ENCODE data around the gene EDIL3. TPM values are rescaled to one million over a fixed set of nuclear protein-coding genes. Genes with fewer than 3 reads are reported as not detected.

EDIL3 gene
- total RNA-seq, 3 donors from 2014 or later, result 4.3 to 7.2 (median 4.6) TPM

GRCh38 chr5:84274585-84275468 is 109.9 kb downstream of the EDIL3 start:
- H3K9me3 ChIP-seq, result no peaks in the 10 kb centered on the region
- H3K4me1 ChIP-seq, result no peaks in the 10 kb centered on the region
- no peaks in the 10 kb centered on the region for H3K36me3 ChIP-seq
- intact Hi-C loops (cut with DNase I; ENCODE audit: low total_unique reads), result loop anchor here (5.0 kb wide), 1 partner anchor 1102 kb away; no protein-coding TSS in a partner anchor
- no peak overlapping the region for H3K27ac ChIP-seq
- DNase-seq (ENCODE audit: low spot score in 2 of 2), result no peak
- TF ChIP-seq POLR2A (IDR thresholded peaks at IDR 0.05), result no peak
- TF ChIP-seq, protein P1, sequence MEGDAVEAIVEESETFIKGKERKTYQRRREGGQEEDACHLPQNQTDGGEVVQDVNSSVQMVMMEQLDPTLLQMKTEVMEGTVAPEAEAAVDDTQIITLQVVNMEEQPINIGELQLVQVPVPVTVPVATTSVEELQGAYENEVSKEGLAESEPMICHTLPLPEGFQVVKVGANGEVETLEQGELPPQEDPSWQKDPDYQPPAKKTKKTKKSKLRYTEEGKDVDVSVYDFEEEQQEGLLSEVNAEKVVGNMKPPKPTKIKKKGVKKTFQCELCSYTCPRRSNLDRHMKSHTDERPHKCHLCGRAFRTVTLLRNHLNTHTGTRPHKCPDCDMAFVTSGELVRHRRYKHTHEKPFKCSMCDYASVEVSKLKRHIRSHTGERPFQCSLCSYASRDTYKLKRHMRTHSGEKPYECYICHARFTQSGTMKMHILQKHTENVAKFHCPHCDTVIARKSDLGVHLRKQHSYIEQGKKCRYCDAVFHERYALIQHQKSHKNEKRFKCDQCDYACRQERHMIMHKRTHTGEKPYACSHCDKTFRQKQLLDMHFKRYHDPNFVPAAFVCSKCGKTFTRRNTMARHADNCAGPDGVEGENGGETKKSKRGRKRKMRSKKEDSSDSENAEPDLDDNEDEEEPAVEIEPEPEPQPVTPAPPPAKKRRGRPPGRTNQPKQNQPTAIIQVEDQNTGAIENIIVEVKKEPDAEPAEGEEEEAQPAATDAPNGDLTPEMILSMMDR (IDR thresholded peaks at IDR 0.05), result peak in 1 of 3 donors; percentile 37
- no peak for TF ChIP-seq POLR2AphosphoS5 (IDR thresholded peaks at IDR 0.05)
- H3K27me3 ChIP-seq, result no peaks in the 10 kb centered on the region
- no peak overlapping the region for H3K4me3 ChIP-seq

DNA sequence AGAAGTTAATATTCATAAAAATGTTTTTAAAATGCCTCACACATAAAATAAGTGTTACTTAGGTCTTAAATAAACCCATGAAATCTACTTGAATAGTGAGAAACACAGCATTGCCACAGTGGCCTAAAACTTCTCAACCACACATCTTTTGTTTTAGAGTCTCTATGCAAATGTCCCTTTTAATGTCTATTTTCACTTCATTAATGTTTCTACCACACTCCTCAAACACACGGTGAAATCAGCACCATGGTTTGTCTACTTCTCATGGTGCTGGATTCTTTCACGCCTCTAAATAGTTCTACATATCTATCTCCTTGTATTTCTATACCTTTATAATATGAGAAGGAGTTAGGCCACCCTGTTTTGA is 111.2 kb downstream of the EDIL3 start:
- Histone ChIP-seq H3K9me3 (no peaks in the 10 kb centered on the region), H3K4me3 (no peak overlapping the region), H3K36me3 (no peaks in the 10 kb centered on the region), H3K4me1 (no peaks in the 10 kb centered on the region), H3K27ac (no peak overlapping the region), H3K27me3 (no peaks in the 10 kb centered on the region)
- intact Hi-C loops (cut with DNase I; ENCODE audit: low total_unique reads), result no loop called here
- TF ChIP-seq POLR2A (IDR thresholded peaks at IDR 0.05) (no peak), POLR2AphosphoS5 (IDR thresholded peaks at IDR 0.05) (no peak)
- TF ChIP-seq, protein P1 (IDR thresholded peaks at IDR 0.05), result no peak
- no peak for DNase-seq (ENCODE audit: low spot score in 2 of 2)

DNA sequence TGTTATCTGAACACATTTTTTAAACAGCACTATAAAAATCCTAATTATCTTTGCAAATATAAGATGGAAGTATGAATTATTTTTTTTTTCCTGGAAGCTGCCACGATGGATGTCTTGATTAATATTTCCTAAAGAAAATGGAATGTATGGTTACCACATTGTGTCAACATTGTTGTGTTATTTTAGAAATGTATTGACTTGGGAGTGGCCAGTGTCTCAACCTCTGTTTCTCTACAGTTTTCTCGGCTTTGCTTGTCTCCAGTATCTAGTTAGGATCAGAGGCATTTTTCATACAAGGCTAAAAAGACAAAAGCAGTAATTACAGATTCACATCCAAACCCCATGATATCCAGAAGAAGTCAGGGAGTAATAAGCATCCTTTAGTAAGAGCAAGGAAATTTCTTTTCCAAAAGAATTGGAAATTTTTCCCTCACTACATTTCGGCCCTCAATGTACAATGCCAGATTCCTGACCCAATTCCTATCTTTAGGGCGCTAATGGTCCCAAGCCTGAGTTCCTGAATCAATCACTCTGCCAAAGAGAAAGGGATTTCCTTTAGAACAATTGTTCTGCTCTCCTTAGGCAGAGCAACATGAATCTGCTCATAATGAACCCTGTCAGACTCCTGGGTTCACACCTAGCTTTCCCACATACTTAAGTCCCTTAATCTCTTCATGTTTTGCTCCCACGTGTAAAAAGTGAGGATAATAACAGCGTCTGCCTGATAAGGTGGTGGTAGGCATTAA is 111.7 kb downstream of the EDIL3 start:
- Histone ChIP-seq H3K4me3 (no peak overlapping the region), H3K36me3 (no peaks in the 10 kb centered on the region), H3K27me3 (no peaks in the 10 kb centered on the region), H3K9me3 (no peaks in the 10 kb centered on the region), H3K4me1 (no peaks in the 10 kb centered on the region), H3K27ac (no peak overlapping the region)
- DNase-seq (ENCODE audit: low spot score in 2 of 2), result no peak
- no peak for TF ChIP-seq POLR2A (IDR thresholded peaks at IDR 0.05)
- TF ChIP-seq, protein P1 (IDR thresholded peaks at IDR 0.05), result no peak
- no peak for TF ChIP-seq POLR2AphosphoS5 (IDR thresholded peaks at IDR 0.05)
- intact Hi-C loops (cut with DNase I; ENCODE audit: low total_unique reads), result no loop called here

DNA sequence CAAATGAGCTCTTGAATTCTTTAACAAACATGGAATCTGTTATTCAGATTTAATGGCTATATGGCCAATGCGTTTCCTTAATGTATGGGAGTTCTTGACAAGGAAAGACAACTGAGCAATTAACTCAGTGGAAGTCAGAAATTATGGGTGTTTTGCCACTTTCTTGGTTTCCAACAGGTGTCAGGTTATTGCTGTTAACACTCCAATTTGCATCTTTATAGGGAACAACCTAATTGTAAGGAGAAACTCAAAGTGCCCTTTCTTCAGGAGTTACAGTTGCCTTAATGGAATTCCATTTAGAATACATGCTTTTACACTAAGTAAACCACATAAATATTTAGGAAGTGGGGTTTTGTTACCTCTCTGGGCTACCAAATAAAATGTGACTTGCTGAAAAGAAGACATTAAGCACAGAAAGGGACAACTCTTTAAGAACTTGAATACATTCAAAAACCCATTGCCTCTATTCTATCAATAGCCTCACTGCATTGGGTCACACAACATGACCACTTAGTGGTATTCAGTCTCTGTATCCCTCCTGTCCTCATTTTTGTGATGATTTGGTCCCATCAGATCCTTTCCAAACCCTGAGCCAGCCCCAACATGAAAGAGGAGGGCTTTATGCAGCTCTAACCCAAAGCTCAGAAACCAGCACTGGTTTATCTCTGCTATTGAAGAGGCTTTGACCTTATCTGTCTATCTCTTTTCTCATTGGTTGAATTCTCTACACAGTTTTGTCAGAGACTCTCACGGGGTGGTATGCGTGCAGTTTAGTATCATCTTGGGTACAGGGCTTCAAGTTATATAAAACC is 118.7 kb downstream of the EDIL3 start:
- Histone ChIP-seq H3K36me3 (no peaks in the 10 kb centered on the region), H3K9me3 (no peaks in the 10 kb centered on the region), H3K4me1 (no peaks in the 10 kb centered on the region), H3K4me3 (no peak overlapping the region), H3K27me3 (no peaks in the 10 kb centered on the region), H3K27ac (no peak overlapping the region)
- TF ChIP-seq, protein P1 (IDR thresholded peaks at IDR 0.05), result no peak
- TF ChIP-seq POLR2A (IDR thresholded peaks at IDR 0.05) (no peak), POLR2AphosphoS5 (IDR thresholded peaks at IDR 0.05) (no peak)
- intact Hi-C loops (cut with DNase I; ENCODE audit: low total_unique reads), result no loop called here
- DNase-seq (ENCODE audit: low spot score in 2 of 2), result no peak

Data from breast epithelium (tissue), 4 donors.